GM12878 (cell line): ENCODE data around the gene AFF1. TPM values are rescaled to one million over a fixed set of nuclear protein-coding genes. Genes with fewer than 3 reads are reported as not detected.

Experiments used
- ATAC-seq: fragments of 200-7000 bp; cut with Tn5 transposase; 3 replicates; pipeline ENCODE4 v1.9.1; 2020; ENCODE audit warnings: mild to moderate bottlenecking, moderate library complexity
- BruUV-seq: library from RNA; stranded (reverse); fragments of 400-500 nt; replicated peaks from 2 replicates; lab custom pipeline; 2021; lab: Mats Ljungman, UMichigan
- CTCF ChIA-PET: fragments of 300-600 bp; sonication (Branson Sonifier 250); formaldehyde crosslinking; extraction: SDS; loops from one replicate; lab custom pipeline; 2021; ENCODE audit warnings: inconsistent platforms; lab: Yijun Ruan, JAX
- POLR2A ChIA-PET: fragments of 350-600 bp; formaldehyde crosslinking; extraction: SDS; loops from one replicate; lab custom pipeline; 2021; ENCODE audit warnings: inconsistent platforms; lab: Charles Lee
- RAD21 ChIA-PET: fragments of 300-600 bp; sonication (Branson Sonifier 250); formaldehyde crosslinking; loops from one replicate; lab custom pipeline; 2023; ENCODE audit warnings: antibody characterized with exemption; ENCODE audit not compliant: unreplicated experiment; lab: Charles Lee
- SMC1A ChIA-PET: fragments of 300-600 bp; sonication (Branson Sonifier 250); formaldehyde crosslinking; loops from one replicate; lab custom pipeline; 2023; ENCODE audit not compliant: unreplicated experiment, uncharacterized antibody; lab: Charles Lee
- DNase-seq: peaks from one replicate; pipeline ENCODE4 v3.0.0-alpha.2; 2011; ENCODE audit warnings: low read depth, low spot score
- FAIRE-seq: peaks from 3 replicates; lab custom pipeline; 2011; peaks lifted over from hg19 to GRCh38; lab: Jason Lieb, UNC
- H2AFZ ChIP-seq: 2 replicates; pipeline ENCODE4 v1.6.0; 2011; ENCODE audit warnings: low read depth, low read length, control low read depth; ENCODE audit not compliant: control insufficient read depth
- H3K27ac ChIP-seq: 2 replicates; pipeline ENCODE4 v1.5.1; 2011; ENCODE audit warnings: control low read depth; ENCODE audit not compliant: control insufficient read depth, insufficient read depth
- H3K27me3 ChIP-seq, 2 experiments: replicated peaks in 1 of 2; 2 replicates each; pipeline versions ENCODE4 v1.6.0 to v1.6.1; 2011; ENCODE audit warnings: low read length in 1 of 2; ENCODE audit not compliant: control insufficient read depth in 2 of 2, insufficient read depth in 2 of 2
- H3K36me3 ChIP-seq, 2 experiments: 2 replicates each; pipeline ENCODE4 v1.5.1; 2011; ENCODE audit warnings: low read length in 1 of 2; ENCODE audit not compliant: control insufficient read depth in 2 of 2, insufficient read depth in 2 of 2
- H3K4me1 ChIP-seq: 2 replicates; pipeline ENCODE4 v1.6.1; 2011; ENCODE audit warnings: mild to moderate bottlenecking, low read length, moderate library complexity, mixed read lengths; ENCODE audit not compliant: control insufficient read depth, insufficient read depth
- H3K4me2 ChIP-seq: 2 replicates; pipeline ENCODE4 v1.6.0; 2011; ENCODE audit warnings: control low read depth; ENCODE audit not compliant: control insufficient read depth, insufficient read depth
- H3K4me3 ChIP-seq: fragments of 200-600 bp; sonication (generic); 2 replicates; pipeline ENCODE4 v1.5.1; 2016
- H3K79me2 ChIP-seq: 2 replicates; pipeline ENCODE4 v1.6.0; 2011; ENCODE audit warnings: low read length; ENCODE audit not compliant: control insufficient read depth, insufficient read depth
- H3K9ac ChIP-seq: 2 replicates; pipeline ENCODE4 v1.8.0; 2011; ENCODE audit warnings: low read length, control low read depth, mixed read lengths; ENCODE audit not compliant: control insufficient read depth, insufficient read depth
- H3K9me3 ChIP-seq: replicated peaks from 3 replicates; pipeline ENCODE4 v1.5.1; 2011; ENCODE audit warnings: mild to moderate bottlenecking, low read length; ENCODE audit not compliant: control insufficient read depth, insufficient read depth
- H4K20me1 ChIP-seq: 2 replicates; pipeline ENCODE4 v1.6.0; 2011; ENCODE audit not compliant: control insufficient read depth, insufficient read depth
- BCL11A ChIP-seq: IDR thresholded peaks from 2 replicates; pipeline ENCODE4 v1.6.1; 2011; ENCODE audit warnings: low read depth, low read length
- CBFB ChIP-seq: IDR thresholded peaks from 2 replicates; pipeline ENCODE4 v1.6.1; 2016; ENCODE audit warnings: antibody characterized with exemption, low read depth
- E2F8 ChIP-seq: fragments of 450-650 bp; IDR thresholded peaks from 2 replicates; pipeline ENCODE4 v1.6.1; 2018; ENCODE audit warnings: mild to moderate bottlenecking, low read depth, moderate library complexity; ENCODE audit not compliant: partially characterized antibody
- IKZF1 ChIP-seq: fragments of 450-650 bp; conservative IDR thresholded peaks from 2 replicates; pipeline ENCODE4 v1.6.1; 2017; ENCODE audit warnings: antibody characterized with exemption, mild to moderate bottlenecking
- KLF5 ChIP-seq: fragments of 450-650 bp; IDR thresholded peaks from 2 replicates; pipeline ENCODE4 v1.6.1; 2014; ENCODE audit warnings: mild to moderate bottlenecking; ENCODE audit not compliant: partially characterized antibody
- MTA2 ChIP-seq: fragments of 450-650 bp; IDR thresholded peaks from 2 replicates; pipeline ENCODE4 v1.6.1; 2016; ENCODE audit warnings: low read depth, mild to moderate bottlenecking, moderate library complexity
- MYB ChIP-seq: fragments of 150-350 bp; IDR thresholded peaks from 2 replicates; pipeline ENCODE4 v1.6.1; 2014; ENCODE audit warnings: mild to moderate bottlenecking, low read depth, low read length, borderline replicate concordance
- NR2C1 ChIP-seq: fragments of 450-650 bp; IDR thresholded peaks from 2 replicates; pipeline ENCODE4 v1.6.1; 2017; ENCODE audit warnings: antibody characterized with exemption, mild to moderate bottlenecking, moderate library complexity
- POLR2AphosphoS2 ChIP-seq: IDR thresholded peaks from 2 replicates; pipeline ENCODE4 v1.6.1; 2011; ENCODE audit warnings: low read depth, mild to moderate bottlenecking, low read length, improper control_type of control experiment, moderate library complexity
- RUNX3 ChIP-seq: IDR thresholded peaks from 2 replicates; pipeline ENCODE4 v1.6.1; 2012; ENCODE audit warnings: low read length, inconsistent platforms
- SMAD5 ChIP-seq: IDR thresholded peaks from 2 replicates; pipeline ENCODE4 v1.6.1; 2016; ENCODE audit warnings: antibody characterized with exemption, low read depth
- SPI1 ChIP-seq: IDR thresholded peaks from 2 replicates; pipeline ENCODE4 v1.6.1; 2011; ENCODE audit warnings: low read depth, mild to moderate bottlenecking, low read length, moderate library complexity, borderline replicate concordance; ENCODE audit not compliant: insufficient read depth
- ZBED1 ChIP-seq: IDR thresholded peaks from 2 replicates; pipeline ENCODE4 v1.6.1; 2016; ENCODE audit warnings: borderline replicate concordance
- ZBTB33 ChIP-seq: fragments of 450-650 bp; IDR thresholded peaks from 2 replicates; pipeline ENCODE4 v1.6.1; 2017; ENCODE audit warnings: mild to moderate bottlenecking
- WGBS: methylation state at CpG from one replicate; pipeline ENCODE4 v1.1.6; 2016; ENCODE audit warnings: low lambda C conversion rate; ENCODE audit not compliant: insufficient replicate concordance, insufficient coverage; ENCODE audit errors: missing lambda C conversion rate; 5-methylcytosine and 5-hydroxymethylcytosine counted together
- in situ Hi-C: fragments of 300-500 bp; cut with MboI; formaldehyde crosslinking; loops from 9 replicates; pipeline ENCODE4 v1.14.3; 2018; ENCODE audit warnings: mixed read lengths
- intact Hi-C: fragments of 100-400 bp; cut with micrococcal nuclease; formaldehyde crosslinking; loops from one replicate; pipeline ENCODE4 v1.14.2; 2022; ENCODE audit not compliant: unreplicated experiment
- polyA plus RNA-seq, 11 experiments: library from polyadenylated mRNA; depleted of rRNA in 4 of 11; unstranded in 6 of 11; stranded (reverse) in 5 of 11; fragments of >200 nt; fragmentation: Nextera tagmentation in 4 of 11; fragmentation: Illumina TruSeq in 1 of 11; extraction: Ambion mirVana in 4 of 11; extraction: Trizol in 1 of 11; gene quantifications; 1 replicate in 1 of 11; 2 replicates in 10 of 11; pipeline versions ENCODE4 v1.2.1 to v1.2.3, GENCODE V29; 2011 to 2016; ENCODE audit warnings: inconsistent platforms in 2 of 11, missing spikeins in 2 of 11, low read depth in 1 of 11
- total RNA-seq, 4 experiments: library from RNA; depleted of rRNA in 3 of 4; stranded (reverse); fragments of >200 nt in 3 of 4; fragmentation: Illumina TruSeq in 1 of 4; extraction: Trizol in 1 of 4; gene quantifications; 2 replicates each; pipeline versions ENCODE4 v1.2.1 to v1.2.3, GENCODE V29; 2013 to 2021

AFF1 gene
- total and polyA plus RNA-seq, 10 of the 15 experiments (the other 5 are each of a cell fraction or from before 2014, with no cell fraction given), result 3.5 to 56.1 (median 21.5) TPM

- no peak for TF ChIP-seq E2F8
- TF ChIP-seq MTA2, result no peak
These were observed 99.1 kb downstream of the AFF1 start (continued) for GRCh38 chr4:87033902-87034301.

GRCh38 chr4:87034527-87034926, 99.7 kb downstream of the AFF1 start:
- in situ Hi-C loops (no loop called here), intact Hi-C loops (no loop called here)
- no peak overlapping the region for H3K9ac ChIP-seq
- no peak overlapping the region for H2AFZ ChIP-seq
- no peaks in the 10 kb centered on the region for H3K27me3 ChIP-seq
- peaks cover 0 to 3% of the 10 kb centered on the region in 2 experiments; a peak in 3 of 4 replicates for H3K36me3 ChIP-seq
- ChIA-PET POLR2A (no interaction called here), SMC1A (interaction anchor here (1.4 to 2.4 kb wide), 2 partner anchors 25 to 56 kb away, joined by 3 to 8 read pairs; no protein-coding TSS in a partner anchor), RAD21 (no interaction called here), CTCF (interaction anchor here (0.8 kb wide), 1 partner anchor 58 kb away, joined by 3 read pairs; no protein-coding TSS in a partner anchor)
- H3K4me1 ChIP-seq, result peaks cover 62% of the 10 kb centered on the region
- no peaks in the 10 kb centered on the region; the same call in 1 of the 2 replicates for H4K20me1 ChIP-seq
- DNase-seq, result no peak
- no TSS peak for BruUV-seq
- TF ChIP-seq KLF5 (no peak), SMAD5 (no peak), ZBED1 (no peak), RUNX3 (no peak), SPI1 (no peak), ZBTB33 (no peak), MYB (no peak), IKZF1 (no peak), NR2C1 (no peak), CBFB (no peak), BCL11A (no peak), POLR2AphosphoS2 (no peak)
- H3K4me3 ChIP-seq, result no peak overlapping the region
- ATAC-seq, result no peak
- no peak overlapping the region for H3K4me2 ChIP-seq
- no peak for FAIRE-seq
- H3K27ac ChIP-seq, result no peak overlapping the region
- H3K79me2 ChIP-seq, result peaks cover 98% of the 10 kb centered on the region
- no peaks in the 10 kb centered on the region for H3K9me3 ChIP-seq
- WGBS, result 76% methylated on average over 3 of the region's 3 CpGs
